ENCODE results near the gene CXCL10.

DNA sequence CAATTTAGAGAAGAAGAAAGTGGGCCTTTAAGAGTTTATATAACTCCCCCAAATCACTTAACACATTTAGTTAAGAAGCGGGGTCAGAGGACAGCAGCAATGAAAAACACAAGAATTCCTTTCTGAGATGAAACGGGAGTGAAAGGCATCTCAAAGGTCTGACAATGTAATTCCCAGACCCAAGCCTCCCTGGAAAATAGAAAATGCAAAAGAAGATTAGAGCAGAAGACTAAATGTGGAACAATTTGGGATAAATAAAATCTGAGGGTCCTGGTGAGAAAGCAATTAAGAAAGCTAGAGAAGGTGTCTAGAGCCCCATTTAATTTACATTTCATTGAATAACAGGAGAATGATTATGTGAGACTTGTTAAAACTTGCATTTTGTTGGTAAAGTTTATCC lies 32.1 kb upstream of the CXCL10 start:
- TF ChIP-seq BHLHE40 (IDR thresholded peaks at IDR 0.05; ENCODE audit: borderline replicate concordance in 1 of 2, low read depth in 2 of 2, low read length in 1 of 2), result no peak
- no peak for TF ChIP-seq CBX5 (IDR thresholded peaks at IDR 0.05; ENCODE audit: low read depth)
- TF ChIP-seq WRNIP1 (IDR thresholded peaks at IDR 0.05; ENCODE audit: borderline replicate concordance, low read depth, low read length), result no peak
- no peak for TF ChIP-seq POLR2A (IDR thresholded peaks at IDR 0.05; ENCODE audit: low read depth, low read length)
- TF ChIP-seq EZH2 (IDR thresholded peaks at IDR 0.05; ENCODE audit: borderline replicate concordance, control insufficient read depth, low read depth, low read length), result no peak
- no peak for TF ChIP-seq ASH2L (IDR thresholded peaks at IDR 0.05; ENCODE audit: borderline replicate concordance, low read depth)
- TF ChIP-seq, protein P1, sequence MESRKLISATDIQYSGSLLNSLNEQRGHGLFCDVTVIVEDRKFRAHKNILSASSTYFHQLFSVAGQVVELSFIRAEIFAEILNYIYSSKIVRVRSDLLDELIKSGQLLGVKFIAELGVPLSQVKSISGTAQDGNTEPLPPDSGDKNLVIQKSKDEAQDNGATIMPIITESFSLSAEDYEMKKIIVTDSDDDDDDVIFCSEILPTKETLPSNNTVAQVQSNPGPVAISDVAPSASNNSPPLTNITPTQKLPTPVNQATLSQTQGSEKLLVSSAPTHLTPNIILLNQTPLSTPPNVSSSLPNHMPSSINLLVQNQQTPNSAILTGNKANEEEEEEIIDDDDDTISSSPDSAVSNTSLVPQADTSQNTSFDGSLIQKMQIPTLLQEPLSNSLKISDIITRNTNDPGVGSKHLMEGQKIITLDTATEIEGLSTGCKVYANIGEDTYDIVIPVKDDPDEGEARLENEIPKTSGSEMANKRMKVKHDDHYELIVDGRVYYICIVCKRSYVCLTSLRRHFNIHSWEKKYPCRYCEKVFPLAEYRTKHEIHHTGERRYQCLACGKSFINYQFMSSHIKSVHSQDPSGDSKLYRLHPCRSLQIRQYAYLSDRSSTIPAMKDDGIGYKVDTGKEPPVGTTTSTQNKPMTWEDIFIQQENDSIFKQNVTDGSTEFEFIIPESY (IDR thresholded peaks at IDR 0.05), result no peak
- TF ChIP-seq, protein P2, sequence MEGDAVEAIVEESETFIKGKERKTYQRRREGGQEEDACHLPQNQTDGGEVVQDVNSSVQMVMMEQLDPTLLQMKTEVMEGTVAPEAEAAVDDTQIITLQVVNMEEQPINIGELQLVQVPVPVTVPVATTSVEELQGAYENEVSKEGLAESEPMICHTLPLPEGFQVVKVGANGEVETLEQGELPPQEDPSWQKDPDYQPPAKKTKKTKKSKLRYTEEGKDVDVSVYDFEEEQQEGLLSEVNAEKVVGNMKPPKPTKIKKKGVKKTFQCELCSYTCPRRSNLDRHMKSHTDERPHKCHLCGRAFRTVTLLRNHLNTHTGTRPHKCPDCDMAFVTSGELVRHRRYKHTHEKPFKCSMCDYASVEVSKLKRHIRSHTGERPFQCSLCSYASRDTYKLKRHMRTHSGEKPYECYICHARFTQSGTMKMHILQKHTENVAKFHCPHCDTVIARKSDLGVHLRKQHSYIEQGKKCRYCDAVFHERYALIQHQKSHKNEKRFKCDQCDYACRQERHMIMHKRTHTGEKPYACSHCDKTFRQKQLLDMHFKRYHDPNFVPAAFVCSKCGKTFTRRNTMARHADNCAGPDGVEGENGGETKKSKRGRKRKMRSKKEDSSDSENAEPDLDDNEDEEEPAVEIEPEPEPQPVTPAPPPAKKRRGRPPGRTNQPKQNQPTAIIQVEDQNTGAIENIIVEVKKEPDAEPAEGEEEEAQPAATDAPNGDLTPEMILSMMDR (IDR thresholded peaks at IDR 0.05 in 2 of 3, conservative IDR thresholded peaks at IDR 0.05 in 1 of 3; ENCODE audit: control insufficient read depth in 2 of 3, extremely low read depth in 1 of 3, insufficient read depth in 1 of 3, low read depth in 3 of 3, low read length in 3 of 3), result no peak
- no peak for TF ChIP-seq TAF1 (IDR thresholded peaks at IDR 0.05; ENCODE audit: borderline replicate concordance, low read depth, low read length)
- no peak for TF ChIP-seq EED (IDR thresholded peaks at IDR 0.05; ENCODE audit: low read depth)
- no peak for TF ChIP-seq SMC3 (IDR thresholded peaks at IDR 0.05; ENCODE audit: borderline replicate concordance, low read length)

All from GM12878 (cell line).